OCI-LY1 (cell line): Measurements from ENCODE around the gene USP2.

Source experiments
- CTCF ChIP-seq: fragments of 200-600 bp; sonication (generic), shearing (Covaris generic); IDR thresholded peaks from 2 replicates; pipeline ENCODE4 v1.5.1; 2017; ENCODE audit warnings: mild to moderate bottlenecking, antibody characterized with exemption, low read length, moderate library complexity, mixed read lengths
- EZH2 ChIP-seq: fragments of 200-600 bp; sonication (generic), shearing (Covaris generic); IDR thresholded peaks from 2 replicates; pipeline ENCODE4 v1.8.0; 2017; ENCODE audit warnings: borderline replicate concordance, mixed run types, mild to moderate bottlenecking, antibody characterized with exemption, low read length, moderate library complexity, mixed read lengths

GRCh38 chr11:119417726-119418540, 36.4 kb upstream of the USP2 start:
- TF ChIP-seq CTCF (no peak), EZH2 (no peak)
